HG03139 (cell line): ENCODE results near the gene A1BG.

Experiments used
- ATAC-seq: cut with Tn5 transposase; IDR thresholded peaks from one replicate; pipeline ENCODE4 v1.9.1; 2021; ENCODE audit not compliant: unreplicated experiment

A1BG gene, protein sequence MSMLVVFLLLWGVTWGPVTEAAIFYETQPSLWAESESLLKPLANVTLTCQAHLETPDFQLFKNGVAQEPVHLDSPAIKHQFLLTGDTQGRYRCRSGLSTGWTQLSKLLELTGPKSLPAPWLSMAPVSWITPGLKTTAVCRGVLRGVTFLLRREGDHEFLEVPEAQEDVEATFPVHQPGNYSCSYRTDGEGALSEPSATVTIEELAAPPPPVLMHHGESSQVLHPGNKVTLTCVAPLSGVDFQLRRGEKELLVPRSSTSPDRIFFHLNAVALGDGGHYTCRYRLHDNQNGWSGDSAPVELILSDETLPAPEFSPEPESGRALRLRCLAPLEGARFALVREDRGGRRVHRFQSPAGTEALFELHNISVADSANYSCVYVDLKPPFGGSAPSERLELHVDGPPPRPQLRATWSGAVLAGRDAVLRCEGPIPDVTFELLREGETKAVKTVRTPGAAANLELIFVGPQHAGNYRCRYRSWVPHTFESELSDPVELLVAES

GRCh38 chr19:58352760-58353671, at the start of gene A1BG:
TSS of gene A1BG (minus strand) at chr19:58353492. CDS start at chr19:58353437, 55 bp downstream.
- ATAC-seq, result no peak

DNA sequence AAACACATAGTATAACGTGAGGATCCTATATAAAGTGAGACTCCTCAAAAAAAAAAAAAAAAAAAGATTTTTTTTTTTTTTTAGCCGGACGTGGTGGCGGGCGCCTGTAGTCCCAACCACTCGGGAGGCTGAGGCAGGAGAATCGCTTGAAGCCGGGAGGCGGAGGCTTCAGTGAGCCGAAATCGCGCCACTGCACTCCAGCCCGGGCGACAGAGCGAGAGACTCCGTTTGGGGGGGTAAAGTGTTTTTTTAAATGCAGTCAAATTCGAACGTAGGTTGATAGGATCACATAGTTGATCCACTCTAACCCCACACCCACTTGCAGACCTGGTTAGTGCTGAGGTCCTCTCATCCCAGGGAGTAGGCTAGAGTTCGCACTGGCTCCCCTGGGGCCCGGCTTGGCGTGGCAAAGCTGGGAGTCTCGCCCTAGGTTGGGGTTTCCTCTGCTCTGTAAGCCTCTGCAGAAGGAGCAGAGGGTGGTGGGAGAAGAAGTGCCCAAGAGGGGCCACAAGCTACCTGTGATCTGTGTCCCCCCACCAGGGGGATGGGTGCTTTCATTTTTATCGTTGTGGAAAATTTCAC, 48.6 kb upstream of the A1BG start:
- no peak for ATAC-seq

- peak; percentile 99 for ATAC-seq
Measured at GRCh38 chr19:58400916-58401839, 47.9 kb upstream of the A1BG start.

DNA sequence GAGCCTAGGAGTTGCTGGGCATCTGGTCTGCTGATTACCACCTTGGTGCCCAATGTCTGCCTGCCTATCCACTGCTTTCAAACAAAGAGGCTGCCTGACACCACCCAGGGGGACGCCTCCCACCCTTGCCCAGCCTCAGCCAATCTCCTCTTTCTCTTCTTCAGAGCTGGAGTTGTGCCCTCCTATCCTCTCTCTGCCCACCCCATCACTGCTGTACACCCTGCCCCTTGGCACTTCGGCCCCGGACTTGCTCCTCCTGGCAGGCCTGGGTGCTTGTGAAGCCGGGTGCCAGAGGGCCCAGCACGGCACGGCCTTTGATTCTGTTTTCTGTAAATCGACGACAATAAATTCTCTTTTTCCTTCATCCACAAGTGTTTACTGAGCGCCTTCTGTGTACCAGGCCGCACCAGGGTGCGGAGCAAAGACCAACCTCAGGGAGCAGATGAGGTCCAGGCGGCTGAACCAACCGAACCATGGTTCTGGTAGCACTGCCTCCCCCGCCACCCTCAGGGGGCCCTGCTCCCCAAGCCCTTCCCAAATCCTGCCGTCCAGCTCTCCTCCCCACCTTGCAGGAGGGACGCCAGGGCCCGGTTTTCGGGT, 47.1 kb upstream of the A1BG start:
- no peak for ATAC-seq

DNA sequence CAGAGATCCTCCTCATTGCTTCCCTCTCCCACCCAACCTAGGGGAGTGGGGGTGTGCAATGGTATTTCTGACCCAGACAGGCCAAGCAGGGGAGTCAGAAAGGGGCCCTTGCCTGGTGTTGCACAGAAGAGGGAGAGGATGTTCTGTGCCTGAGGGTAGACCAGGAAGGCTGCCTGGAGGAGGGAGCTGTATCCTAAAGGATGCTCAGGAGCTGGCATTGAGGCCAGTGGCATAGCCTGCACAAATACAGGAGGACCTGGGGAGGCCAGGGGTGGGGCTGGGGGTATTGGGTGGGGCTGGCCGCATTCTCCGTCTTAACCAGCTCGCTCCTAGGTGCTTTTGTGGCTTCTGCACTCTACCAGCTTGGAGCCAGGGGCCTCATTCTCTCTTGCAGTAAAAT, 46.6 kb upstream of the A1BG start:
- no peak for ATAC-seq

DNA sequence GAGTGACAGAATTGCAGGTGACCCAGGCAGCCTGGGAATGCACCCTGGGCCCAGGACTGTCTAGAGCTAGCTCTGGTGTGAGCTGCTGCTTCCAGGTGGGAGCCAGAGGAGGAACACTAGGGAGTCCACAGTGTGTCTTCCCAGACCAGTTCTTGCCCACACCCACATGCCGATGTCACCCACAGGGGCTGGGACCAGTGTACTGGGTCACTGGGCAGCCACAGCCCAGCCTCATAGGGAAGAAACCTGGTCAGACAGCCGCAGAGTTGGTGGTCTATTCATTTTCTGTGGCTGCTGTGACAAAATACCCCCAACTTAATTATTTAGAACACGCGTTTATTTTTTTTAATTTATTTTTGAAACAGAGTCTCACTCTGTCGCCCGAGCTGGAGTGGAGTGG, 45.3 kb upstream of the A1BG start:
- no peak for ATAC-seq

GRCh38 chr19:58398087-58398486, 44.8 kb upstream of the A1BG start:
- ATAC-seq, result no peak

DNA sequence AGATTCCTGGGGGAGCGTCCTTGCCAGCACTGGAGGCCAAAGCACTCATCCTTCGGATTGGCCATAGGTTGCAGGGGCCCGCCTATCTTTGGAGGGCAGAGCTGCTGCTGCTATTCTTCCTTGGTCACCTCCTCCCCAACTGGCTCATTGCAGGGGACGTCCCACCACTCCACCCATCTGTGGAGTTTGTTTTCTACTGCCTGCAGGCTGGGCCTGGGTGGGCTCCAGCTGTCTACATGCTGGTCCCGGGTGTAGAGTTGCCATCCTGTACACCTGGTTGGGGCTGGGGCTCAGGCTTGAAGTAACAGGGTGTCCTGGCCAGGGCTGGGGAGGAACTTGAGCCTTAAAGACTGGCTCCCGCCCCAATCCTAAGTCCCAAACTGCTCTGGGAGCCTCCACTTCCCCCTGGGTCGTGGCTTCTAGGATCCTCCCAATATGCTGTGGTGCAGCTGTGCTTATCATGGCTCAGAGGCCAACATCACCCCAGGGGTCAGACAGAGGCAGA, 44.3 kb upstream of the A1BG start:
- ATAC-seq, result no peak

GRCh38 chr19:58396691-58397532, 43.6 kb upstream of the A1BG start:
- no peak for ATAC-seq

DNA sequence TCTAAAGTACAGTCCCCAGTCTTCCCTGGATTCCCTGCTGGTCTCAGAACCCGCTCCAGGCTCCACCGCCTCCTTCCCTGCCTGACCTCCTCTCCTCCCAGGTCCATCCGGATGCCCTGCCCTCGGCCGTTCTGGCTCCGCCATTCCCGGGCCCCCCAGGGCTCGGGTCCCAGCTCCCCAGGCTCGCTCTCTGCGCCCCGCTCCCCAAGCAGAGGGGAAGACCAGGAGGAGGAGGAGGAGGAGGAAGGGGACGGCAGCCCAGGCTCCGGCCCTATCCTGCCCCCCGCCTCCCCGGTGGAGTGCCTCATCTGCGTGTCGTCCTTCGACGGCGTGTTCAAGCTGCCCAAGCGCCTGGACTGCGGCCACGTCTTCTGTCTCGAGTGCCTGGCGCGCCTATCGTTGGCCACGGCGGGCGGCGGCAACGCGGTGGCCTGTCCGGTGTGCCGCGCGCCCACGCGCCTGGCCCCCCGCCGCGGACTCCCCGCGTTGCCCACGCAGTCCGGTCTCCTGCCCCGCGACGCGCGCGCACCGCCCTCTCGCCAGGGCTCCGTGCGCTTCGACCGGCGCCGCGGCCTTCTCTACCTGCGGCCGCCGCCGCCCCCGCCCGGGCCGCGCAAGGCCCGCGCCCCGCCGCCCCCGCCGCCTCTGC, 42.8 kb upstream of the A1BG start:
- no peak for ATAC-seq

DNA sequence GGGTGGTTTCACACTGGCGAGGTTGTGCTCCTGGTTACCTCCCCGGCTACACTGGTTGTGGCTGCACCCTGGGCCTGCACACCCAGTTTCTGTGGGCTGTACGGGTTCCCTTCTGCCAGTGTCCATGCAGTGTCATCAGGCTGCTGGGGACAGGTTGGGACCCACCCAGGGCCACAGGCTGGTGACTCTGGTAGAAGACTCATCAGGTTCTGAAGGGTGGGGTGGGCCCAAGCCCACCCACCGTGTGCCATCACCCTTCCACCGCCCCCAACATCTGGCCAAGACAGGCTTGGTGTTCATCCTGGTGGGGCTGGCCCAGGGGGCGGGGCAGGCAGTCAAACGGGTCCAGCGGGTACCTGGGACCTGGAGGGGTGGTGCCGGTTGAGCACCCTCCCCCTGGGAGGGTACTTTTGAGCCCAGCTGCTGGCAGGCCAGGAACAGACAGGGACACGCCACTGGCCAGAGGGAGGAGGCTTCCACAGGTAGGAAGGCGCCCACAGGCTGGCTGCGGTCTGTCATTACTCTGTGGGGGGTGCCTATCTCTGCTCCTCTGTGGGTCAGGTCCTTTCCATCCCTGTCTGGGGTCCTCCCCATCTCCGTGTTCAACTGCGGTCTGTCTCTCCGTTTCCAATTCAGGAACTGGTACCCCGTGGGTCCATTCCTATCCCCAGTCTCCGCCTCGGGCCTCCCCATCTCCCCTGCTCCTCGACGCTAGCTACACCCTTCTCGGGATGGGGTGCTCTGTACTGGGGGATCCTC, 42.1 kb upstream of the A1BG start, which contains the start of gene RNF225:
RNF225 (plus strand) TSS at position 437 of the 759 bp plus-strand sequence. CDS start 434 bp downstream, outside the sequence.
- ATAC-seq, result no peak

DNA sequence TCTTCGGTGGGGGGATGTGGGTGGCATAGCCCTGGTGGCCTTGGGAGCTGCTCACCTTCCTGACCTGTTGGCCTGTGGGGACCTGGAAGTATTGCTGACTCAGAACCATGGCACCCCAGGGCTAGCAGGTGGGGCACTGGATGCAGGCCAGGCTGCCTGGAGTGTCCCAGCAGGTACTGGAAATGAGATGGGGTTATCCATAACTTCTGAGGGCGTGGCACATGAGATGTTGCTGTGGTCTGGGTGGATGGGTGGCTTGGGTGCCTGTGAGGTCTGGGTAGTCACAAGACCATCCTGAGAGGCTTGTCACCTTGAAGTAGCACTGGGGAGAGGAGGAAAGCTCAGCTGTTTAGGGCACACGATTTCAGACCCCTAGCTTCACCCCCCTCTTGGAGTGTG, 41.5 kb upstream of the A1BG start:
- ATAC-seq, result no peak

DNA sequence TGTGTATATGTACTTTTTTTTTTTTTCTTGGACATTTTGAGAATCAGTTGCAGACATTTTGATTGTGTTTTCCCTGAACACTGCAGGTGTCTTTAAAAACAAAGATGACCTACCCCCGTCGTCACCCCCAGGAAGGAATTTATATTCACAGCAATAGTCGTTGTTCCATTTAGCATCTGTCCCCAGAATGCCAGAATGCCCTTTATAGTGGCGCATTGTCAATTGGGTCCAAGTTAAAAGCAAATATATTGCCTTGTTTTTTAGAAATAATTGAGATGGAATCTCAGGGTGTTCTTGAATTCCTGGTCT, 40.4 kb upstream of the A1BG start:
- no peak for ATAC-seq

- ATAC-seq, result no peak
Measured at GRCh38 chr19:58392945-58393724, 39.8 kb upstream of the A1BG start.

DNA sequence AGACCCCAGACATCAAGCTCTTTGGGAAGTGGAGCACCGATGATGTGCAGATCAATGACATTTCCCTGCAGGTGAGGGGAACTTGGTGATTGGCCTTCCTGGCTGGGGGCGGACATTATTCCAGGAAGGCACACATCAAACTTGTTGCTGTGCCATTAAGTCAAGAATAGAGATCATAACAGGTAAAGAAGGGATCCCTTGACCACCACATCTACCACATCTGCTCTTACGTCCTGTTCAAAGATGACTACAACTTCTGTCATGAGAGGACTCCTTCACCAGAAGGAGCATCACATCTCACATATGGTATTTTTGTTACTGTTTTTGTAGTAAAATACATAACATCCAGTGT, 34.9 kb upstream of the A1BG start:
- no peak for ATAC-seq

DNA sequence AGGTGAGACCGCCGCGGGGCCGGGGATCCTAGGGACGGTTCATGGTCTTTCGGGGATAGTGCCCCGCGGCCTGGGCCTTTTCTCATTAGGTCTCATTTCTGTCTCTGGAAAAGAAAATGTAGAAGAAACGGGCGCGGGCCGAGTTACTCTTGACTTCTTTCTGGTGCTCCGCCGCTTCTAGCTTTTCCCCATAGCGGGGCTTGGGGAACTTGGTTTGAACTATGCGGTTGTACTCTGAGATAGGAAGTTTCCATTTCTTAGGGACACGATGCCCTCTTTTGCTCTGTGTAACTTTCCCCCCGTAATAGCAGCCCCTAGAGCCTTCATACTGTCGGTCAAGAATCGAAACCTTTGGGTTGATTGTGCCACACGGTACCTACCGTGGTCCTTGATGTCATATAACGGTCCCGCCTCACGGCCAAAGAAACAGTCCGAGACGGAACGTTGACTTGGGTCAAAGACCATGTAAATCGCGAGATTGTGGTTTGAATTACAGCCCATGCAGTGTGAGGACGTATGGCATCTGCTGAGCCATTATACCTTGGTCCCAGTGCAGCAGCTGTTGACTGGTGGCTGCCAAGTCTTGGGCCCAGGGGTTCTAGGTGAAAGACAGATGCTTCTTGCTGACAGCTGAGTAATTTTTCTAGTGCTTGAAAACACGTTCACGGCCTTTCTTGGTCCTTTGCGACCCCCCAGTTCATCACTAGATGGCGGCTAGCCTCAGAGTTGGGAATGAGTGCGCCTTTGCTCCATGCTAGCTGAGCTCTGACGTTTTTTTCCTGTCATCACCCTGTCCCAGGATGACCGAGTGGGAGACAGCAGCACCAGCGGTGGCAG, 34.3 kb upstream of the A1BG start:
- ATAC-seq, result no peak
